NCI-H460 (cell line): Measurements from ENCODE around the gene PSMG1. TPM values are rescaled to one million over a fixed set of nuclear protein-coding genes. Genes with fewer than 3 reads are reported as not detected.

Experiments used
- DNase-seq: peaks from one replicate; pipeline ENCODE4 v3.0.0-alpha.2; 2016; ENCODE audit warnings: low read depth; ENCODE audit errors: extremely low read depth
- total RNA-seq: library from RNA; depleted of rRNA; stranded (reverse); fragments of >200 nt; shearing (Covaris generic); gene quantifications from 2 replicates; pipeline ENCODE4 v1.2.3, GENCODE V29; 2014; rRNA removed

PSMG1 gene
- total RNA-seq, 1 experiment from 2014 or later: 78.5 TPM

DNA sequence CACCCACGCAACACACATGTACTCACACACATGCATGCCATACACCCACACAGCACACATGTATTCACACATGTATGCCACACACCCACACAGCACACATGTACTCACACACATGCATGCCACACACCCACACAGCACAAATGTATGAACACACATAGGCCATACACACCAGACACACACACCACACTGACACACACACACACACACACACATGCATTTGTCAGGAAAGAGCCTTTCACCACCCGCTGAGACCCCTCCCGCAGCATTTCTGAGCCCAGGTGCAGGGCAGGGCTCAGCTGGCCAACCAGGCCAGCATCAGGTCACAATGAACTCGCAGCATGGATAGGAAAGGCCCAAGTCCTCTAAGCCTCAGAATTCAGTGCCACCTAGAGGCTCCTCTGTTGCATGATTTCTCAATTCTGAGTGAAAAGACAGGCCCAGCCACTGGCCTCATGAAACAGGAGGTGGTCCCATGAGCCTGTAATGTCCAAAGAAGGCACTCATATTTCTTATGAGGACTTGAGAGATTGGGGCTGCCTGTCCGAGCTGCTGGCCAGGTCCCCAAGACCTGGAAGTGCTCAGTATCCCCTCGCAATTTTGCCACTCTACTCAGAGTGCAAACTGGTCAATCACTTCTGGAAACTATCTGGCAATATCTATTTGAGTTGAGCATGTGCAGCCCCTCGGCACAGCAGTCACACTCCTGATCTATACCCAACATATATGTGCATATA, 57.3 kb downstream of the PSMG1 start:
- DNase-seq: peak; percentile 14

Other genes with a start within 250 kb of the PSMG1 start
- gene BRWD1, start 130.2 kb upstream of the PSMG1 start, total RNA-seq: 39.2 and 44.2 TPM in 2 replicates
- 201 and 206 TPM in 2 replicates for gene HMGN1, start 165.6 kb upstream of the PSMG1 start, total RNA-seq